Urothelium cell line (cell line): ENCODE results near the gene FAM227A.

Experiments
- DNase-seq: peaks from one replicate; pipeline ENCODE4 v3.0.0; 2011; ENCODE audit warnings: low spot score, mixed read lengths
- FAIRE-seq: peaks from 2 replicates; lab custom pipeline; 2011; peaks lifted over from hg19 to GRCh38; lab: Jason Lieb, UNC

FAM227A gene

GRCh38 chr22:38554281-38554680 is 101.9 kb downstream of the FAM227A start:
- DNase-seq, result no peak
- FAIRE-seq, result no peak

DNA sequence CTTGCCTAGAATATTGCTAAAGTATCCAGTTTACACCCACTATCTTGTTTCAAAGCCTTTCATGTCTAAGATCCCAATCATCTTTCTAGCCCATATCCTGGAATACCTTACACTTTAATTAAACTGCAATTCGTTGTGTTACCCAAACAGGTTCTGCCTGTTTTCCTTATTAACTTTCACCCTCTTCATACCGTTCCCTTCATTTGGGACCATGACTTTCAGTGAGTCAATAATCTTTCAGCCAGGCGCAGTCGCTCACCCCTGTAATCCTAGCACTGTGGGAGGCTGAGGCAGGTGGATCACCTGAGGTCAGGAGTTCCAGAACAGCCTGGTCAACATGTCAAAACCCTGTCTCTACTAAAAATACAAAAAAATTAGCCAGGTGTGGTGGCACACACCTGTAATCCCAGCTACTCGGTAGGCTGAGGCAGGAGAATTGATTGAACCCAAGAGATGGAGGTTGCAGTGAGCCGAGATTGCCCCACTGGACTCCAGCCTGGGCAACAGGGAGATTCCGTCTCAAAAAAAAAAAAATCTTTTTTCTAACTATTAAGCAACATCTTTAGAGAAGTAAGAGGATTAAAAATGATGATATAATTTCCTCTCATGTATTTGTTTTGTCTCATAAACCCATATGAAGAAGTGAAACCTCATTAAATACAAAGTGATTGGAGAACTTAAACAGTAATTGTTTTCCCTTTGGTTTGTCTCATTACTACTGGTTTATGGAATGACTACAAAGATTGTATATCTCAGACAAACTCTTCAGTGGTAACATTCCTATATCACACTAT is 106.9 kb downstream of the FAM227A start:
- no peak for FAIRE-seq
- no peak for DNase-seq

GRCh38 chr22:38540701-38541100 is 115.5 kb downstream of the FAM227A start:
- DNase-seq, result no peak
- FAIRE-seq, result no peak

- FAIRE-seq, result no peak
- DNase-seq, result no peak
Observed at GRCh38 chr22:38531251-38531938, 124.8 kb downstream of the FAM227A start.
